ENCODE results near the gene TRAPPC5. TPM values are rescaled to one million over a fixed set of nuclear protein-coding genes. Genes with fewer than 3 reads are reported as not detected.

The TRAPPC5 gene
- total RNA-seq, 1 donor from 2014 or later = 158 TPM

DNA sequence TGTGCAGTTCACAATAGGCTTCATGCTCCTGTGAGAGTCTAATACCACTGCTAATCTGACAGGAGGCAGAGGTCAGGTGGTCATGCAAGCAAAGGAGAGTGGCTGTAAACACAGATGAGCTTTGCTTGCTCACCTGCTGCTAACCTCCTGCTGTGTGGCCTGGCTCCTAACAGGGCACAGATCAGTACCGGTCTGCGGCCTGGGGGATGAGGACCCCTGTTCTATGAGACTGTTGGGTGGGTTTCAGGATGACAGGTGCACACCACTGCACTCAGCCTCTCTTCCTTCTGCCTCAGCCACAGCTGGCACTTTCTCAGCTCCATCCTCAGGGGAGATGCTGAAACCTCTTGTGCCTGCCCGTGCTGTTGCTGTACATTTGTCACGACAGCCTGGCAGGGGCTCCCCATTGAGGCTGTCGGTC, 41.6 kb downstream of the TRAPPC5 start:
- TF ChIP-seq, protein P1, sequence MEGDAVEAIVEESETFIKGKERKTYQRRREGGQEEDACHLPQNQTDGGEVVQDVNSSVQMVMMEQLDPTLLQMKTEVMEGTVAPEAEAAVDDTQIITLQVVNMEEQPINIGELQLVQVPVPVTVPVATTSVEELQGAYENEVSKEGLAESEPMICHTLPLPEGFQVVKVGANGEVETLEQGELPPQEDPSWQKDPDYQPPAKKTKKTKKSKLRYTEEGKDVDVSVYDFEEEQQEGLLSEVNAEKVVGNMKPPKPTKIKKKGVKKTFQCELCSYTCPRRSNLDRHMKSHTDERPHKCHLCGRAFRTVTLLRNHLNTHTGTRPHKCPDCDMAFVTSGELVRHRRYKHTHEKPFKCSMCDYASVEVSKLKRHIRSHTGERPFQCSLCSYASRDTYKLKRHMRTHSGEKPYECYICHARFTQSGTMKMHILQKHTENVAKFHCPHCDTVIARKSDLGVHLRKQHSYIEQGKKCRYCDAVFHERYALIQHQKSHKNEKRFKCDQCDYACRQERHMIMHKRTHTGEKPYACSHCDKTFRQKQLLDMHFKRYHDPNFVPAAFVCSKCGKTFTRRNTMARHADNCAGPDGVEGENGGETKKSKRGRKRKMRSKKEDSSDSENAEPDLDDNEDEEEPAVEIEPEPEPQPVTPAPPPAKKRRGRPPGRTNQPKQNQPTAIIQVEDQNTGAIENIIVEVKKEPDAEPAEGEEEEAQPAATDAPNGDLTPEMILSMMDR (conservative IDR thresholded peaks at IDR 0.05; ENCODE audit: low read depth, low read length) = no peak
- DNase-seq (ENCODE audit: low read depth) = no peak

DNA sequence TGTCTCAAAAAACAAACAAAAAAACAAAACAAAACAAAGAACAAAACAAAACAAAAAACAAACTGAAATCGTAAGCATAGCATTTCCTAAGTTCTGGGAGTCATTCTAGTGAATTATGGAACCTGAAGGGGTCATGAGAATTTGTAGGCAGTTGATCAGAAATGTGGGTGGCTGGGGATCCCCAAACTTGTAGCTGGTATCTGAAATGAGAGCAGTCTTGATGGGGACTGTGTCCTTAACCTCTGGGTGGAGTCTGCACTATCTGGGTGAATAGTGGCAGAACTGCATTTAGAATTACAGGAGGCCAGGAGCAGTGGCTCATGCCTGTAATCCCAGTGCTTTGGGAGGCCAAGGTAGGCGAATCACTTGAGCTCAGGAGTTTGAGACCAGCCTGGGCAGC, 45.2 kb downstream of the TRAPPC5 start:
- H3K4me3 ChIP-seq (ENCODE audit: low read depth, low read length) = no peak overlapping the region
- DNase-seq (ENCODE audit: low read depth) = no peak
- TF ChIP-seq, protein P1 (conservative IDR thresholded peaks at IDR 0.05; ENCODE audit: low read depth, low read length) = no peak

More for the DNA sequence above, 41.6 kb downstream of the TRAPPC5 start:
- no peak overlapping the region for H3K4me3 ChIP-seq (ENCODE audit: low read depth, low read length)

DNA sequence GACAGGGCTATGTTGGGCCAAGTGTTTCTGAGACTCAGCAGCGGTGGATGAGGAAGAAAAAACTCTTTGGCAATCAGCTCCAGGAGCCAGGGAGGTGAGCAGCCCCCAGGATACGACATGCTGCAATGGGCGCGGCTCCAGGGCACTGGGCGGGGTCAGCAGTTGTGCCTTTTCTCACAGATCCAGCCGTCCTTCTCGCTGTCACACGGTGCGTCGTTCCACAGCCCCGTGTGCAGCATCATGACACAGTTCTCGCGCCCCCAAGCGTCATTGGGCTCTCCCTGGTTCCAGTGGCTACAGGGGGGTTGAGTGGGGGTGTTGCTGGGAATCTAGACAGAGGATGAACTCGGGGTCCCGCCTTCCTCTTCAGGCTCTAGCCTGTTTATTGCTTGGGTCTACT, 48.6 kb downstream of the TRAPPC5 start:
- DNase-seq (ENCODE audit: low read depth) = no peak
- H3K4me3 ChIP-seq (ENCODE audit: low read depth, low read length) = no peak overlapping the region
- TF ChIP-seq, protein P1 (conservative IDR thresholded peaks at IDR 0.05; ENCODE audit: low read depth, low read length) = no peak

DNA sequence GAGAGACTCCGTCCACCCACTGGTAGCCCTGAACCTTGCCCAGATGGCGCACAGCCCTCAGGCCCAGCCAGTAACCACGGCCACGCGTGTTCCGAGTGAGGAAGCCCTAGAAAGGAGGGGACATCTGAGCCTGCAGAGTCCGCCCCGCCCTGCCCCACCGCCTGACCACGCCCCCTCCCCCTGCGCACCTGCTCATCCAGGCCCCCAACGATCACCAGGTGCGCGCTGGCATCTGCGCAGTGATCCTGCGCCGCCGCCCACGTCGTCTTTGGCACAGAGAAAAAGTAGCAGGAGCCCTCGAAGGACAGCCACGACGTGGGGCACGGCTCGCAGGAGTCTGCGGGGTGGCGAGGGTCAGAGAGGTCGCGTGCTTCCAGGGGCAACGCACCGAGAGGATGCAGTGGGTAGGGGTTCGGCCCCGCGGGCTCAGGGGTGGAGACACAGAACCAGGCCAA, 49.2 kb downstream of the TRAPPC5 start:
- TF ChIP-seq, protein P1 (conservative IDR thresholded peaks at IDR 0.05; ENCODE audit: low read depth, low read length) = no peak
- H3K4me3 ChIP-seq (ENCODE audit: low read depth, low read length) = no peak overlapping the region
- DNase-seq (ENCODE audit: low read depth) = no peak

DNA sequence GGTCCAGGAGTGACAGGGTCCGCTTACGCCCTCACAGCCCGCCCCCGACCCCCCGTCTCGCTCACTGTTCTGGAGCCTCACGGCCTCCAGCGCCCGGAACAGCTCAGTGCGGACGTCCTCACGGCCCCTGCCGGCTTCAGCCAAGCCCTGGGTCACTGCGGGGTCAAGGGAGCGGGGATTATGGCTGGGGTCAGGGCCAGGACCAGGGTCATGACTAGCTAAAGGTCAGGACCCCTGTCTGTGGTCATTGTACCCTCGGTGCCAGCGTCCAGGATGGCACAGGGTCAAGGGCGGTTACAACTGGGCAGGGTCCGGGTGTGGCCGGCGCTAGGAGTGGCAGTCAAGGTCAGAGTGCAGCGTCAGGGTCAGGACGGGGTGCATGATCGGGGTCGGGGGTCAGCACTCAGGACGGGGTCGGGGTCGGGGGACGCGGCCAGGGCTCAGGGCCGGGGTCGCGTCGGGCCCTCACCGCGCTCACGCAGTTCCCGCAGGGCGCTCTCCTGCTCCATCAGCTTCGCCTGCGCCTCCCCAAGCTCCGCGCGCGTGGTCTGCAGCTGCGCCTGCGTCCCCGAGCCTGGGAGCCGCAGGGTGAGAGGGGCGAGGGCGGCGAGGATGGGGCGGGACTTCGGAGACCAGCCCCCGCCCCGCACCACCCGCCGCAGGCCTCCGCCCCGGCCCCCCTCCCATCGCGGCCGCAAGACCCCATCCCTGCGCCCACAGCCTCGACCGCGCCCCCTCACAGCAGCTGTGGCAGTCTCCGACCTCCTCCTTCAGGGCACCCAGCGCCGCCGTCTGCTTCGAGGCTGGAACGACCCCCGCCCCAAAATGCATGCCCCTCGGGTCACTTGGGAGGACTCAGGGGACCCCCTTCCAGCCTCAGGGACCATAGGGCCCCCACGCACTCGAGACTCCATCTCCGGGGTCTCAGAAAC, 49.9 kb downstream of the TRAPPC5 start:
- DNase-seq (ENCODE audit: low read depth) = no peak
- H3K4me3 ChIP-seq (ENCODE audit: low read depth, low read length) = no peak overlapping the region
- TF ChIP-seq, protein P1 (conservative IDR thresholded peaks at IDR 0.05; ENCODE audit: low read depth, low read length) = no peak

DNA sequence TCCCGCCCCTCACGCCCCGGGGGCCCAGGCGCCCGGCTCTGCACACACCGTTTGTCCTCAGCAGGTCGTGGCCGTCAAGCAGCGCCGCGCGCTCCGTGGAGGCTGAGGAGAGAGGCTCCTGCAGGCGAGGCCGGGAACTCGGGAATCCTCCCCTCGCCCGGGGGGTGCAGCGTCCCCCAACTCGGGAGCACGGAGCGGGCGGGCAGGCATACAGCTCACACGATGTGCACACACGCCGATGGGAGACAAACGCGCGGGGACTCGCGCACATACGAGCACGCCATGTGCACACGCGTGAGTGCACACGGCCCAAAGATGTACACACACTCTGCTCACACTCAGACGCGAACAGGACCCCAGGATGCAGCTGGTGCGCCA, 50.6 kb downstream of the TRAPPC5 start:
- TF ChIP-seq, protein P1 (conservative IDR thresholded peaks at IDR 0.05; ENCODE audit: low read depth, low read length) = no peak
- H3K4me3 ChIP-seq (ENCODE audit: low read depth, low read length) = no peak overlapping the region
- no peak for DNase-seq (ENCODE audit: low read depth)
